HepG2 (cell line): Measurements from ENCODE around the gene FBLIM1. TPM values are rescaled to one million over a fixed set of nuclear protein-coding genes. Genes with fewer than 3 reads are reported as not detected.

Source experiments
- CENPT ChIP-seq: sonication (generic); formaldehyde crosslinking; IDR thresholded peaks from 2 replicates; pipeline ENCODE4 v1.8.0; 2022; ENCODE audit warnings: low read depth, mild to moderate bottlenecking, moderate library complexity, missing genetic modification reagents
- ELF1 ChIP-seq: sonication (generic); formaldehyde crosslinking; IDR thresholded peaks from 2 replicates; pipeline ENCODE4 v1.4.0; 2020; ENCODE audit warnings: missing genetic modification reagents
- EP300 ChIP-seq, 3 experiments: sonication (generic) in 1 of 3; formaldehyde crosslinking in 1 of 3; IDR thresholded peaks; 2 replicates each; pipeline versions ENCODE4 v1.5.1 to v1.6.1; 2011 to 2020; ENCODE audit warnings: low read depth in 2 of 3, low read length in 2 of 3, borderline replicate concordance in 1 of 3, improper control_type of control experiment in 1 of 3, mild to moderate bottlenecking in 1 of 3, missing genetic modification reagents in 1 of 3, moderate library complexity in 1 of 3
- GABPA ChIP-seq, 2 experiments: IDR thresholded peaks; 2 replicates each; pipeline ENCODE4 v1.6.1; 2011 to 2016; ENCODE audit warnings: low read depth in 2 of 2, low read length in 1 of 2, missing biosample characterization in 1 of 2, missing genetic modification characterization in 1 of 2
- KDM1A ChIP-seq: IDR thresholded peaks from 2 replicates; pipeline ENCODE4 v1.6.1; 2016; ENCODE audit warnings: missing compliant biosample characterization
- MTA3 ChIP-seq: sonication (generic); formaldehyde crosslinking; IDR thresholded peaks from 2 replicates; pipeline ENCODE4 v1.4.0; 2020; ENCODE audit warnings: missing genetic modification reagents
- TEAD3 ChIP-seq: optimal IDR thresholded peaks from 2 replicates; pipeline ENCODE3; 2016; ENCODE audit warnings: borderline replicate concordance
- U2AF1 ChIP-seq: fragments of 200-400 bp; formaldehyde crosslinking; optimal IDR thresholded peaks from 2 replicates; pipeline ENCODE3; 2017; ENCODE audit warnings: mild to moderate bottlenecking, low read depth, low read length
- polyA plus RNA-seq, 8 experiments: library from polyadenylated mRNA; depleted of rRNA in 3 of 8; stranded (reverse) in 7 of 8; unstranded in 1 of 8; fragments of >200 nt; fragmentation: Illumina TruSeq in 4 of 8; extraction: Trizol in 4 of 8; gene quantifications; 2 replicates each; pipeline versions ENCODE4 v1.2.1 to v1.2.3, GENCODE V29; 2011 to 2016; ENCODE audit warnings: low read depth in 4 of 8, missing spikeins in 1 of 8, mixed read lengths in 1 of 8; ENCODE audit not compliant: insufficient read depth in 1 of 8
- total RNA-seq, 5 experiments: library from RNA; depleted of rRNA; stranded (reverse); fragments of >200 nt; fragmentation: Illumina TruSeq; extraction: Trizol; gene quantifications; 2 replicates each; pipeline ENCODE4 v1.2.3, GENCODE V29; 2016; ENCODE audit warnings: low read depth in 1 of 5
- TF ChIP-seq, protein P1 (sequence below): sonication (generic); formaldehyde crosslinking; IDR thresholded peaks from 2 replicates; pipeline ENCODE4 v1.4.0; 2020; ENCODE audit warnings: missing genetic modification reagents
- TF ChIP-seq, protein P2 (sequence below): sonication (generic); formaldehyde crosslinking; IDR thresholded peaks from 2 replicates; pipeline ENCODE4 v1.5.1; 2020; ENCODE audit warnings: missing genetic modification reagents, mild to moderate bottlenecking, borderline replicate concordance
- TF ChIP-seq, protein P3 (sequence below): sonication (generic); formaldehyde crosslinking; IDR thresholded peaks from 2 replicates; pipeline ENCODE4 v1.4.0; 2020; ENCODE audit warnings: missing genetic modification reagents, low read depth, mild to moderate bottlenecking, borderline replicate concordance
- TF ChIP-seq, protein P4 (sequence below): sonication (generic); formaldehyde crosslinking; IDR thresholded peaks from 2 replicates; pipeline ENCODE4 v1.9.0; 2021; ENCODE audit warnings: missing genetic modification reagents, mild to moderate bottlenecking, borderline replicate concordance
- TF ChIP-seq, protein P5 (sequence below): sonication (generic); formaldehyde crosslinking; IDR thresholded peaks from 2 replicates; pipeline ENCODE4 v1.5.0; 2020; ENCODE audit warnings: mild to moderate bottlenecking, missing genetic modification reagents, borderline replicate concordance

FBLIM1 gene
- total and polyA plus RNA-seq, 2 of the 13 experiments (the other 11 are each of a cell fraction or from before 2014, with no cell fraction given) = 10.6 to 23.0 TPM

DNA sequence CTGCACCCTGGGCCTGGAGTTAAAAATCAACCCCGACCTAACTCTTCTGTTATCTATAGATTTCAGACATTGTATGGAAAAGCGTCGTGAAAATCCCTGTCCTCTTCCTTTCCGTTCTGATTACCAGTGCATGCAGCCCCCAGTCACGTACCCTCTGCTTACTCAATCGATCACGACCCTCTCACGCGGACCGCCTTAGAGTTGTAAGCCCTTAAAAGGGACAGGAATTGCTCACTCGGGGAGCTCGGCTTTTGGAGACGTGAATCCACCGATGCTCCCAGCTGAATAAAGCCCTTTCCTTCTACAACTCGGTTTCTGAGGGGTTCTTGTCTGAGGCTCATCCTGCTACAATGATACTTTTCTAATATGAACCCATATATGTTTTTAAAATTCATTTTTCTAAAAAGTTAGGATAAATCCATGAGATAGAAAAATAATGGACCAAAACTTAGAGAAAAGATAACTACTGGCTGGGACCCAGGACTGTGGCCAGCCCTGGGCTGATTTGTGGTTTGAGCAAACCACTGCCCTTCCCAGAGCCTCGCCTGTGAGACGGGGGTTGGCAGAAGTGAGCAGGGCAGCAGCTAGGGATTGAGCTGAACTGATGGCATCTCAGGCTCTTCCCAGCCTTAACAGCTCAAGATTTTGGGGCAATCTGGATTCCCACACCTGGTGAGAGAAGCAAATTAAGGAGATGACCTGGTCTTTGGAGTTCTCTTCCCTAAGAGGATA, 43.8 kb downstream of the FBLIM1 start (continued):
- TF ChIP-seq MTA3 (CRISPR knock-in tag) (no peak), U2AF1 (no peak), ELF1 (no peak), TEAD3 (CRISPR knock-in tag) (peak; percentile 63), KDM1A (CRISPR knock-in tag) (no peak), EP300 (IDR thresholded peaks at IDR 0.05; ENCODE audit: low read depth in 2 of 2, low read length in 2 of 2) (peak in 1 of 2 experiments; percentile 63; a peak in 1 of 4 replicates), EP300 (CRISPR knock-in tag; IDR thresholded peaks at IDR 0.05; ENCODE audit: borderline replicate concordance) (no peak), CENPT (CRISPR knock-in tag) (no peak), GABPA (IDR thresholded peaks at IDR 0.05; ENCODE audit: low read depth, low read length) (no peak), GABPA (CRISPR knock-in tag; IDR thresholded peaks at IDR 0.05; ENCODE audit: low read depth) (0 out of 2 replicates have a peak, but pooled peaks have one; percentile 1)
- TF ChIP-seq, protein P1, sequence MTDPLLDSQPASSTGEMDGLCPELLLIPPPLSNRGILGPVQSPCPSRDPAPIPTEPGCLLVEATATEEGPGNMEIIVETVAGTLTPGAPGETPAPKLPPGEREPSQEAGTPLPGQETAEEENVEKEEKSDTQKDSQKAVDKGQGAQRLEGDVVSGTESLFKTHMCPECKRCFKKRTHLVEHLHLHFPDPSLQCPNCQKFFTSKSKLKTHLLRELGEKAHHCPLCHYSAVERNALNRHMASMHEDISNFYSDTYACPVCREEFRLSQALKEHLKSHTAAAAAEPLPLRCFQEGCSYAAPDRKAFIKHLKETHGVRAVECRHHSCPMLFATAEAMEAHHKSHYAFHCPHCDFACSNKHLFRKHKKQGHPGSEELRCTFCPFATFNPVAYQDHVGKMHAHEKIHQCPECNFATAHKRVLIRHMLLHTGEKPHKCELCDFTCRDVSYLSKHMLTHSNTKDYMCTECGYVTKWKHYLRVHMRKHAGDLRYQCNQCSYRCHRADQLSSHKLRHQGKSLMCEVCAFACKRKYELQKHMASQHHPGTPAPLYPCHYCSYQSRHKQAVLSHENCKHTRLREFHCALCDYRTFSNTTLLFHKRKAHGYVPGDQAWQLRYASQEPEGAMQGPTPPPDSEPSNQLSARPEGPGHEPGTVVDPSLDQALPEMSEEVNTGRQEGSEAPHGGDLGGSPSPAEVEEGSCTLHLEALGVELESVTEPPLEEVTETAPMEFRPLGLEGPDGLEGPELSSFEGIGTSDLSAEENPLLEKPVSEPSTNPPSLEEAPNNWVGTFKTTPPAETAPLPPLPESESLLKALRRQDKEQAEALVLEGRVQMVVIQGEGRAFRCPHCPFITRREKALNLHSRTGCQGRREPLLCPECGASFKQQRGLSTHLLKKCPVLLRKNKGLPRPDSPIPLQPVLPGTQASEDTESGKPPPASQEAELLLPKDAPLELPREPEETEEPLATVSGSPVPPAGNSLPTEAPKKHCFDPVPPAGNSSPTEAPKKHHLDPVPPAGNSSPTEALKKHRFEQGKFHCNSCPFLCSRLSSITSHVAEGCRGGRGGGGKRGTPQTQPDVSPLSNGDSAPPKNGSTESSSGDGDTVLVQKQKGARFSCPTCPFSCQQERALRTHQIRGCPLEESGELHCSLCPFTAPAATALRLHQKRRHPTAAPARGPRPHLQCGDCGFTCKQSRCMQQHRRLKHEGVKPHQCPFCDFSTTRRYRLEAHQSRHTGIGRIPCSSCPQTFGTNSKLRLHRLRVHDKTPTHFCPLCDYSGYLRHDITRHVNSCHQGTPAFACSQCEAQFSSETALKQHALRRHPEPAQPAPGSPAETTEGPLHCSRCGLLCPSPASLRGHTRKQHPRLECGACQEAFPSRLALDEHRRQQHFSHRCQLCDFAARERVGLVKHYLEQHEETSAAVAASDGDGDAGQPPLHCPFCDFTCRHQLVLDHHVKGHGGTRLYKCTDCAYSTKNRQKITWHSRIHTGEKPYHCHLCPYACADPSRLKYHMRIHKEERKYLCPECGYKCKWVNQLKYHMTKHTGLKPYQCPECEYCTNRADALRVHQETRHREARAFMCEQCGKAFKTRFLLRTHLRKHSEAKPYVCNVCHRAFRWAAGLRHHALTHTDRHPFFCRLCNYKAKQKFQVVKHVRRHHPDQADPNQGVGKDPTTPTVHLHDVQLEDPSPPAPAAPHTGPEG (CRISPR knock-in tag) = no peak
- TF ChIP-seq, protein P2, sequence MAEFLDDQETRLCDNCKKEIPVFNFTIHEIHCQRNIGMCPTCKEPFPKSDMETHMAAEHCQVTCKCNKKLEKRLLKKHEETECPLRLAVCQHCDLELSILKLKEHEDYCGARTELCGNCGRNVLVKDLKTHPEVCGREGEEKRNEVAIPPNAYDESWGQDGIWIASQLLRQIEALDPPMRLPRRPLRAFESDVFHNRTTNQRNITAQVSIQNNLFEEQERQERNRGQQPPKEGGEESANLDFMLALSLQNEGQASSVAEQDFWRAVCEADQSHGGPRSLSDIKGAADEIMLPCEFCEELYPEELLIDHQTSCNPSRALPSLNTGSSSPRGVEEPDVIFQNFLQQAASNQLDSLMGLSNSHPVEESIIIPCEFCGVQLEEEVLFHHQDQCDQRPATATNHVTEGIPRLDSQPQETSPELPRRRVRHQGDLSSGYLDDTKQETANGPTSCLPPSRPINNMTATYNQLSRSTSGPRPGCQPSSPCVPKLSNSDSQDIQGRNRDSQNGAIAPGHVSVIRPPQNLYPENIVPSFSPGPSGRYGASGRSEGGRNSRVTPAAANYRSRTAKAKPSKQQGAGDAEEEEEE (CRISPR knock-in tag) = no peak
- TF ChIP-seq, protein P3, sequence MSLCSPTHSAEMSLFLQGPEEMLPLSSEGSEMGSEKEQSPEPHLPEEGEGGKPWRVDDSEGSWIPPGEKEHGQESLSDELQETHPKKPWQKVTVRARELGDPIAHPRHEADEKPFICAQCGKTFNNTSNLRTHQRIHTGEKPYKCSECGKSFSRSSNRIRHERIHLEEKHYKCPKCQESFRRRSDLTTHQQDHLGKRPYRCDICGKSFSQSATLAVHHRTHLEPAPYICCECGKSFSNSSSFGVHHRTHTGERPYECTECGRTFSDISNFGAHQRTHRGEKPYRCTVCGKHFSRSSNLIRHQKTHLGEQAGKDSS (CRISPR knock-in tag) = no peak; the same call in 1 of the 2 replicates
- TF ChIP-seq, protein P4, sequence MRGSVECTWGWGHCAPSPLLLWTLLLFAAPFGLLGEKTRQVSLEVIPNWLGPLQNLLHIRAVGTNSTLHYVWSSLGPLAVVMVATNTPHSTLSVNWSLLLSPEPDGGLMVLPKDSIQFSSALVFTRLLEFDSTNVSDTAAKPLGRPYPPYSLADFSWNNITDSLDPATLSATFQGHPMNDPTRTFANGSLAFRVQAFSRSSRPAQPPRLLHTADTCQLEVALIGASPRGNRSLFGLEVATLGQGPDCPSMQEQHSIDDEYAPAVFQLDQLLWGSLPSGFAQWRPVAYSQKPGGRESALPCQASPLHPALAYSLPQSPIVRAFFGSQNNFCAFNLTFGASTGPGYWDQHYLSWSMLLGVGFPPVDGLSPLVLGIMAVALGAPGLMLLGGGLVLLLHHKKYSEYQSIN (CRISPR knock-in tag) = no peak
- TF ChIP-seq, protein P5, sequence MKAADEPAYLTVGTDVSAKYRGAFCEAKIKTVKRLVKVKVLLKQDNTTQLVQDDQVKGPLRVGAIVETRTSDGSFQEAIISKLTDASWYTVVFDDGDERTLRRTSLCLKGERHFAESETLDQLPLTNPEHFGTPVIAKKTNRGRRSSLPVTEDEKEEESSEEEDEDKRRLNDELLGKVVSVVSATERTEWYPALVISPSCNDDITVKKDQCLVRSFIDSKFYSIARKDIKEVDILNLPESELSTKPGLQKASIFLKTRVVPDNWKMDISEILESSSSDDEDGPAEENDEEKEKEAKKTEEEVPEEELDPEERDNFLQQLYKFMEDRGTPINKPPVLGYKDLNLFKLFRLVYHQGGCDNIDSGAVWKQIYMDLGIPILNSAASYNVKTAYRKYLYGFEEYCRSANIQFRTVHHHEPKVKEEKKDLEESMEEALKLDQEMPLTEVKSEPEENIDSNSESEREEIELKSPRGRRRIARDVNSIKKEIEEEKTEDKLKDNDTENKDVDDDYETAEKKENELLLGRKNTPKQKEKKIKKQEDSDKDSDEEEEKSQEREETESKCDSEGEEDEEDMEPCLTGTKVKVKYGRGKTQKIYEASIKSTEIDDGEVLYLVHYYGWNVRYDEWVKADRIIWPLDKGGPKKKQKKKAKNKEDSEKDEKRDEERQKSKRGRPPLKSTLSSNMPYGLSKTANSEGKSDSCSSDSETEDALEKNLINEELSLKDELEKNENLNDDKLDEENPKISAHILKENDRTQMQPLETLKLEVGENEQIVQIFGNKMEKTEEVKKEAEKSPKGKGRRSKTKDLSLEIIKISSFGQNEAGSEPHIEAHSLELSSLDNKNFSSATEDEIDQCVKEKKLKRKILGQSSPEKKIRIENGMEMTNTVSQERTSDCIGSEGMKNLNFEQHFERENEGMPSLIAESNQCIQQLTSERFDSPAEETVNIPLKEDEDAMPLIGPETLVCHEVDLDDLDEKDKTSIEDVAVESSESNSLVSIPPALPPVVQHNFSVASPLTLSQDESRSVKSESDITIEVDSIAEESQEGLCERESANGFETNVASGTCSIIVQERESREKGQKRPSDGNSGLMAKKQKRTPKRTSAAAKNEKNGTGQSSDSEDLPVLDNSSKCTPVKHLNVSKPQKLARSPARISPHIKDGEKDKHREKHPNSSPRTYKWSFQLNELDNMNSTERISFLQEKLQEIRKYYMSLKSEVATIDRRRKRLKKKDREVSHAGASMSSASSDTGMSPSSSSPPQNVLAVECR (CRISPR knock-in tag) = peak; percentile 21; the same call in 1 of the 2 replicates
